ENCODE results near the gene KLHL42.

KLHL42 gene

DNA sequence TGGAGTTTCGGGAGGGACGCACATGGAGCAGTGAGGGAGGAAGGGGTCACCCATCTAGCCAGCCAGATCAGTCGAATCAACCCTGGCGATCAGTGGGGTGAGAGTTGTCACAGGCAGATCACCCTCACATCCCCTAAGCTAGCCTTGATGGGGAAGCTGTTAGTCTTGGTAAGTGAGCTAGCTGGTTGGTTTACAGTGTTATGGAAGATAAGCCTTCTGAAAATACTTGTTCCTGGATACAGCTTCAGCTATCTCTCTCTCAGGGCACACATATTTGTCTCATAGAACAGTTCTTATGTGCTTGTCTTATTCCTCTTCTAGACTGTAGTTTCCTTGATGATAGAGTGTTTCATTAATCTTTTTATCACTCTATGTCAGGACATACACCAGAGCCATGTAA is 26.2 kb downstream of the KLHL42 start:
- Histone ChIP-seq H3K4me3 (ENCODE audit: low read depth, low read length) (no peak overlapping the region), H3K36me3 (replicated peaks) (no peaks in the 10 kb centered on the region), H3K27me3 (replicated peaks) (no peaks in the 10 kb centered on the region), H3K27ac (no peak overlapping the region)
- no peak for DNase-seq
- in situ Hi-C loops (cut with HindIII; ENCODE audit: low pct_ligation_motif_present, low sequenced_read_pairs) = no loop called here
- TF ChIP-seq, protein P1, sequence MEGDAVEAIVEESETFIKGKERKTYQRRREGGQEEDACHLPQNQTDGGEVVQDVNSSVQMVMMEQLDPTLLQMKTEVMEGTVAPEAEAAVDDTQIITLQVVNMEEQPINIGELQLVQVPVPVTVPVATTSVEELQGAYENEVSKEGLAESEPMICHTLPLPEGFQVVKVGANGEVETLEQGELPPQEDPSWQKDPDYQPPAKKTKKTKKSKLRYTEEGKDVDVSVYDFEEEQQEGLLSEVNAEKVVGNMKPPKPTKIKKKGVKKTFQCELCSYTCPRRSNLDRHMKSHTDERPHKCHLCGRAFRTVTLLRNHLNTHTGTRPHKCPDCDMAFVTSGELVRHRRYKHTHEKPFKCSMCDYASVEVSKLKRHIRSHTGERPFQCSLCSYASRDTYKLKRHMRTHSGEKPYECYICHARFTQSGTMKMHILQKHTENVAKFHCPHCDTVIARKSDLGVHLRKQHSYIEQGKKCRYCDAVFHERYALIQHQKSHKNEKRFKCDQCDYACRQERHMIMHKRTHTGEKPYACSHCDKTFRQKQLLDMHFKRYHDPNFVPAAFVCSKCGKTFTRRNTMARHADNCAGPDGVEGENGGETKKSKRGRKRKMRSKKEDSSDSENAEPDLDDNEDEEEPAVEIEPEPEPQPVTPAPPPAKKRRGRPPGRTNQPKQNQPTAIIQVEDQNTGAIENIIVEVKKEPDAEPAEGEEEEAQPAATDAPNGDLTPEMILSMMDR (IDR thresholded peaks at IDR 0.05; ENCODE audit: low read depth, low read length, missing control alignments) = no peak

DNA sequence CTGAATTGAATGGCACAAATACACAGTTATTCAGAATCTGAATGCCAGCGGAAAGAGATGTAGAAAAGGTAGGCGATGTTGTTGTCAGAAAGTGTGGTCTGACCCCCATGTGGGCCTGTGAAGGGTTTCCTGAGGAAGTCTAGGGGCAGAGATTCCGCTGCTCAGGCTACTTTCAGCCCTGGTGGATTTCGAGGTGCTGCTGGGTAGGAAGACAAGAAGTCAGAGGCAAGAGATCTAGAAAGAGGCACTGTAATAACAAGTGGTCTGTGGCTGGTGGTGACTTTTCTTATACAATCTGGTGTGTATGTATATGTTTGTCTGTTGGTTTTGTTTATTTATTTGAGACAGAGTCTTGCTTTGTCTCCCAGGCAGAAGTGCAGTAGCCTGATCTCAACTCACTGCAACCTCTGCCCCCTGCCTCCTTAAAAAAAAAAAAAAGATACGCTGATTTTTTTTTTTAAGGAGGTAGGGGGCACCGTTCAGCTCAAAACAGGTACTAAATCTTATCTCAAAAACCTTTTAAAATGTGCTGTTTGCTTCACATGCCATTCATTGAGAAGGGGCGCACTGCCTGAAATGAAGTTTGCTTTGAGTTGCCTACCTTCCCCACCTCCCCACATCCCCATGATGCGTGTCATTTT is 27.1 kb downstream of the KLHL42 start:
- Histone ChIP-seq H3K27me3 (replicated peaks) (no peaks in the 10 kb centered on the region), H3K4me3 (ENCODE audit: low read depth, low read length) (no peak overlapping the region), H3K36me3 (replicated peaks) (no peaks in the 10 kb centered on the region), H3K27ac (no peak overlapping the region)
- DNase-seq = no peak
- TF ChIP-seq, protein P1 (IDR thresholded peaks at IDR 0.05; ENCODE audit: low read depth, low read length, missing control alignments) = no peak
- in situ Hi-C loops (cut with HindIII; ENCODE audit: low pct_ligation_motif_present, low sequenced_read_pairs) = no loop called here

DNA sequence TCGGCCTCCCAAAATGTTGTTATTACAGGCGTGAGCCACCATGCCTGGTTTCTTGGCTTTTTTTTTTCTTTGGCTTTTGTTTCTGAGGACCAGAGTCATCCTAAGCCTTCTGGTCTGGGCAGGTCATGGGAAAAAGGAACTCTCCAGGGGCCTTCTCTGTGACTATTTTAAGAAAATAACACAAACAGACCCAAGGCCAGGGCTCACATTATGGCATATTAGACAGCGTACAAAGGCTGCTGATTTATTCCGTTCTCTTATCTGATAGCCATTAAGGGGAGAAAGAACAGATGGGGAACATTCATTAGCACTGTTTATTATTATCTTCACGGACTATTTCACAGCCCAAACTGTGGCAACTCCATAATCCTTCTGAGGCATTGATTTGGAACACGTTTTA is 28.8 kb downstream of the KLHL42 start:
- DNase-seq = no peak
- no peak overlapping the region for H3K27ac ChIP-seq
- no peaks in the 10 kb centered on the region for H3K27me3 ChIP-seq (replicated peaks)
- in situ Hi-C loops (cut with HindIII; ENCODE audit: low pct_ligation_motif_present, low sequenced_read_pairs) = no loop called here
- TF ChIP-seq, protein P1 (IDR thresholded peaks at IDR 0.05; ENCODE audit: low read depth, low read length, missing control alignments) = no peak
- no peak overlapping the region for H3K4me3 ChIP-seq (ENCODE audit: low read depth, low read length)
- H3K36me3 ChIP-seq (replicated peaks) = no peaks in the 10 kb centered on the region

DNA sequence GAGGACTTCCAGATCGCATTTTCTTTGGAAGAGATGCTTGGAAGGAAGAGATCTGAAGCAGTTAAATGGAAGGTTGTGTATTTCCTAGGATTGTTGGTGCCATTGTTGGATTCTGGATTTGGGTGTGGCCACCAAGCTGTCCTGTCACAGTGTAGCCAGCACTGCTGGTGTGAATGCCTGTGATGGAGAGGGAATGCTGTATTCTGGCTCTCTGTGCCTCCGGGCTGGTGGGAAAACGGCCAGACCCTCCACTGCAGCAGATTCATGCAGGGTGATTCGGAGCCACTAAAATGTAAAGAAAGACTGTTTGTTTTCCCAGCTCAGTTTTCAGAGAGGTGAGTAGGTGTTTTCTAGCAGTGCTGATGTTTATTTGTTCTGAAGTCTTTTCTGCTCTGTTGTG is 30.7 kb downstream of the KLHL42 start:
- DNase-seq = no peak
- H3K27ac ChIP-seq = no peak overlapping the region
- in situ Hi-C loops (cut with HindIII; ENCODE audit: low pct_ligation_motif_present, low sequenced_read_pairs) = no loop called here
- no peaks in the 10 kb centered on the region for H3K36me3 ChIP-seq (replicated peaks)
- H3K27me3 ChIP-seq (replicated peaks) = no peaks in the 10 kb centered on the region
- TF ChIP-seq, protein P1 (IDR thresholded peaks at IDR 0.05; ENCODE audit: low read depth, low read length, missing control alignments) = no peak
- no peak overlapping the region for H3K4me3 ChIP-seq (ENCODE audit: low read depth, low read length)

DNA sequence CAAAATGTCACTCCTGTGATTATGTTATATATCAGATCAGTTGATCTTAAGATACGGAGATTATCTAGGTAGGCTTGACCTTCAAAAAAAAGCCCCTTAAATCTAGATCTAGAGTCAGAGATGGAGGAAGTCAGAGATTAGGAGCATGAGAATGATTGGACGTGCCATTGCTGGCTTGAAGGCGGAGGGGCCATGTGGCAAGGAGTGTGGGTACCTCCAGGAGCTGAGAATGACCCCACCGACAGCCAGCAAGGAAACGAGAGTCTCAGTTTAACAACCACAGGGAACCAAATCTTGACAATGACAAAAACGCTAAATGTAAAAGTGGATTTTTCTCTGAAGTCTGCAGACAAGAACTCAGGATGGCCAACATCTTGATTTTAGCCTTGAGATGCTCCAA is 32.5 kb downstream of the KLHL42 start:
- H3K27ac ChIP-seq = no peak overlapping the region
- no peak overlapping the region for H3K4me3 ChIP-seq (ENCODE audit: low read depth, low read length)
- TF ChIP-seq, protein P1 (IDR thresholded peaks at IDR 0.05; ENCODE audit: low read depth, low read length, missing control alignments) = no peak
- no peak for DNase-seq
- no peaks in the 10 kb centered on the region for H3K36me3 ChIP-seq (replicated peaks)
- in situ Hi-C loops (cut with HindIII; ENCODE audit: low pct_ligation_motif_present, low sequenced_read_pairs) = no loop called here
- H3K27me3 ChIP-seq (replicated peaks) = no peaks in the 10 kb centered on the region

DNA sequence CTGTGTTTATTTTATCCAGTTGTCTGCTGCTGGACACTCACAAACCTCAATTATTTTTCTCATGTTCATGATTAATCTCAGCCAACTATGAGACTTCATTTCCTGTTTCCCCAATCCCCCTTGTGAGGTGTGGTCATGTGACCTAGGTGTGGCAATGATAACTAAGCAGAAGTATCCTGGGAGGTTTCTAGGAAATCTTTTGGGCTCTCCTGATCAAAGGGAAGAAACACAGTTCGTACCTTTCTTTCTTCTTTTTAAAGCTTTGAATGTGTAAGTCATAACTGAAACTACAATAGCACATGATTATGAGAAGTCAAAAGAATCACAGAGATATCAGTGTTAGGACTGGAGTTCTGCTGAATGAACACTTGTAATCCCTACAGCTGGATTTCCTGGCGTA is 34.4 kb downstream of the KLHL42 start:
- H3K27ac ChIP-seq = no peak overlapping the region
- no peaks in the 10 kb centered on the region for H3K36me3 ChIP-seq (replicated peaks)
- in situ Hi-C loops (cut with HindIII; ENCODE audit: low pct_ligation_motif_present, low sequenced_read_pairs) = no loop called here
- no peaks in the 10 kb centered on the region for H3K27me3 ChIP-seq (replicated peaks)
- no peak for DNase-seq
- TF ChIP-seq, protein P1 (IDR thresholded peaks at IDR 0.05; ENCODE audit: low read depth, low read length, missing control alignments) = no peak
- H3K4me3 ChIP-seq (ENCODE audit: low read depth, low read length) = no peak overlapping the region

All from brain microvascular endothelial cell (primary cell).